ENCODE data around the gene RPS6KB2. TPM values are rescaled to one million over a fixed set of nuclear protein-coding genes. Genes with fewer than 3 reads are reported as not detected.

The RPS6KB2 gene
- total RNA-seq, 6 donors from 2014 or later = 35.2 to 94.3 (median 50.4) TPM

- Histone ChIP-seq H3K4me1 (peaks cover 16 to 36% (median 33%) of the 10 kb centered on the region in 4 donors), H3K4me3 (no peak overlapping the region), H3K9me3 (no peaks in the 10 kb centered on the region), H3K27me3 (peaks cover 0 to 3% (median 0%) of the 10 kb centered on the region in 4 donors), H3K27ac (no peak overlapping the region), H3K36me3 (no peaks in the 10 kb centered on the region)
- 83 to 85% methylated on average over 13 to 16 of the region's 17 CpGs for WGBS, 2 donors
- no peak for TF ChIP-seq CTCF (IDR thresholded peaks at IDR 0.05)
- TF ChIP-seq EP300 (IDR thresholded peaks at IDR 0.05) = no peak
- TF ChIP-seq POLR2A (IDR thresholded peaks at IDR 0.05) = no peak
- TF ChIP-seq POLR2AphosphoS5 (IDR thresholded peaks at IDR 0.05) = no peak
- DNase-seq (no peak), ATAC-seq (ENCODE audit: low FRiP score in 2 of 2) (no peak)
Observed at GRCh38 chr11:67410984-67411784, 17.1 kb upstream of the RPS6KB2 start.

GRCh38 chr11:67411785-67412152 is 16.5 kb upstream of the RPS6KB2 start:
- H3K27me3 ChIP-seq = peaks cover 0 to 3% (median 0%) of the 10 kb centered on the region in 4 donors
- H3K27ac ChIP-seq = no peak overlapping the region
- peaks cover 22 to 42% (median 39%) of the 10 kb centered on the region in 4 donors for H3K4me1 ChIP-seq
- no peak for ATAC-seq (ENCODE audit: low FRiP score in 2 of 2)
- WGBS, 2 donors = 83% methylated on average over 3 to 7 of the region's 7 CpGs
- no peak for DNase-seq
- H3K36me3 ChIP-seq = no peaks in the 10 kb centered on the region
- TF ChIP-seq POLR2A (IDR thresholded peaks at IDR 0.05) (no peak), EP300 (IDR thresholded peaks at IDR 0.05) (no peak), CTCF (IDR thresholded peaks at IDR 0.05) (no peak), POLR2AphosphoS5 (IDR thresholded peaks at IDR 0.05) (no peak)
- no peaks in the 10 kb centered on the region for H3K9me3 ChIP-seq
- H3K4me3 ChIP-seq = no peak overlapping the region

GRCh38 chr11:67412495-67413179 is 15.7 kb upstream of the RPS6KB2 start:
- Histone ChIP-seq H3K36me3 (no peaks in the 10 kb centered on the region), H3K9me3 (no peaks in the 10 kb centered on the region), H3K27me3 (peaks cover 0 to 3% (median 0%) of the 10 kb centered on the region in 4 donors), H3K27ac (no peak overlapping the region), H3K4me1 (peaks cover 24 to 46% (median 45%) of the 10 kb centered on the region in 4 donors), H3K4me3 (no peak overlapping the region)
- ATAC-seq (ENCODE audit: low FRiP score in 2 of 2) = no peak
- no peak for TF ChIP-seq CTCF (IDR thresholded peaks at IDR 0.05)
- no peak for TF ChIP-seq EP300 (IDR thresholded peaks at IDR 0.05)
- 83 to 89% methylated on average over 6 to 9 of the region's 9 CpGs for WGBS, 2 donors
- DNase-seq = no peak

GRCh38 chr11:67413266-67413849 is 14.9 kb upstream of the RPS6KB2 start:
- TF ChIP-seq CTCF (IDR thresholded peaks at IDR 0.05) (no peak), EP300 (IDR thresholded peaks at IDR 0.05) (no peak), POLR2A (IDR thresholded peaks at IDR 0.05) (no peak), POLR2AphosphoS5 (IDR thresholded peaks at IDR 0.05) (no peak)
- 62 to 72% methylated on average over 2 of the region's 2 CpGs for WGBS, 2 donors
- Histone ChIP-seq H3K27ac (no peak overlapping the region), H3K27me3 (peaks cover 0 to 3% (median 0%) of the 10 kb centered on the region in 4 donors), H3K9me3 (no peaks in the 10 kb centered on the region), H3K36me3 (no peaks in the 10 kb centered on the region), H3K4me1 (peaks cover 26 to 49% (median 46%) of the 10 kb centered on the region in 4 donors), H3K4me3 (no peak overlapping the region)
- no peak for ATAC-seq (ENCODE audit: low FRiP score in 2 of 2)
- DNase-seq = no peak

Measured in upper lobe of left lung (tissue), 6 donors.